Activated CD4-positive, CD25-positive, alpha-beta regulatory T cell treated with anti-CD3 and anti-CD28 coated beads, Interleukin-2, amount 50 U/mL, for 72 hours (primary cell): ENCODE data around the gene PIM3.

ENCODE experiments used
- DNase-seq: peaks from one replicate; pipeline ENCODE4 v3.0.0; 2021

Gene PIM3

DNA sequence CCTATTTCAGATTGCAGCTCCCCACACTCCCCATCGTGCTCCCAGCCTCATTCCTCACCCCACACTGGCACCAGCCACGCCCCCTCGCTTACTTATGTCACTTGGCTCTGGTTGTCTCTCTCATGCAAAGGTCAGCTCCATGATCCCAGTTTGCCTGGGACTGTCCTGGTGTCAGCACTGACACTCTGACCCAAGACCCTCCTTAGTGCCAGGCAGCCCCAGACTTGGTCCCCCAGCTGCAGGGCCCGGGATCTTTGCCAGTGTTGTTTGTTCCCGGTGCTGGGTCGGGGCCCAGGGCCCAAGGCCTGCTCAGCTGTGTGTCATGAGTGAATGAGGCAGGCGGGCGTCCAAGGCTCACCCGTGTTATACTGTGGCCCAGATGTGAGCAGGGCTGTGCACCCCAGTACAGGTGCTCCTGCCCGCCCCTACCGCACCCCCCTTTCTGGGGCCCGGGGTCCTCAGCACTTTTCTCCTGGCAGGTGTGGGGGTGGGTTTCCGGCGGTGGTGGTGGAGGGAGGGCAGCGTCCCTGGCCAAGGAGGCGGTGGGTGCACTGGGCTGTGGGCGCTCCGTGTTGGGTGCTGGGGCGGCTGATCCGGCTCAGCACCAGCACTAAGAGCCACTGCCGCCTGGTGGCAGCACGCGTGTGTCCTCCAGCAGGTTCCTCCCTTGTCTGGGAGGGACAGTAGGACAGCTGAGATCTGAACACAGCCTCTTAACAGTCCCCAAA lies 32.5 kb downstream of the PIM3 start:
- peak; percentile 71 for DNase-seq

DNA sequence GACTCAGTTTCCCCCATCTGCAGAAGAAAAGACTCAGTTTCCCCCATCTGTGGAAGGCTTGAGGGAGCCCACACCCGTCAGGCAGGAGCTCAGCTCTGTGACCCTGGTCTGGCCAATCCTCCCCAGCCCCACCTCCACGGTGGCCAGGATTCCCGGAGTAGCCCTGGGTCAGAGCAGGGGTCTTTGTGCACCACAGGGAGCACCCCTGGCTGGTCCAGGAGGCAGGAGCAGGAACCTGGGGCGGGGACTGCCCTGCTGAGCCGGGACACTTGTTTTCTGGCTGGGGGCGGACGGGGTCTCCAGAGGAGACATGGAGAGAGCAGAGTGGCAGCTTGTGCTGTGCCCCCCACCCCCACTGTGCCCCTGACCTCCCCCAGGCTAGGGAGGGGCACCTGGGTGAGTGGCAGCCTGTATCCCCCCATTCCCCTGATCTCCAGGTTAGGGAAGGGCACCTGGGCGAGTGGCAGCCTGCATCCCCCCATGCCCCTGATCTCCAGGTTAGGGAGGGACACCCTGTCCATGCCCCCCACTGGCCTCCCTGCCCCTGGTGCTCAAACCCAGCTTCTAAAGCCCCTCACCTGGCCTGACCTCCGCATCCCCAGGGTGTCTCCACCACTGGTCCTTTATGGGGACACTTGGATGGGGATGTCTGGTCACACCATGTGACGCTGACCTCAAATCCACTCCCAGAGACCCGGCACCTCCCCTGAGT lies 33.2 kb downstream of the PIM3 start:
- DNase-seq, result no peak

DNA sequence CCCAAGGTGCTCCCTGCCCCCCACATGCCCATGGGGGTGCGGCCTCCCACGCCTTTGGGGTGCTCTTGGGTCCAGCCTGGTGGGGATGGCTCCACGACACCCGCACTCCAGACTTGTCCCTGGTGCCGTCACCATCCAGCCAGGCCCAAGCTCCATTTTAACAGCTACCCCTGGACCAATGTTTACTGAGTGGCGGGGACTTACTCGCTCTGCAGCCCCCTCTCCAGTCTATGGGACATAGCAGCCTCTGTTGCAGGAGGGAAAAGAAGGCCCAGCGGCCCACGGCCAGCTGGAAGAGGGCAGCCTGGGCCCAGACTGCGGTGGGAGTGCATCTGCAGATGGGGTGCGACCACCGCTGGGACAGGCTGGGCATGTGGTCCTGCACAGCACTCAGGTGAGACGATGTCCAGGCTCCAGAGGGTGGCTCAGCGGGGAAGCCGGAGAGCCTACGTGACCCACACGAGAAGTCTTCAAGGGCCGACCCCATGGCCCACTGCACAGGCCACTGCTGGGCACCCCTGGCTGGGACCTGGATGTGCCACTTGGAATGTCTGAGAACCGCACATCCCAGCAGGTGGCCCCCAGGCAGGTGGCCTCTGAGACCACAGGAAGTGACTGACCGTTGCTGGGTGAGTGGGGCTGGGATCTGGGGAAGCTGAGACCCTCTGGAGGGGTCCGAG lies 33.9 kb downstream of the PIM3 start:
- peak; percentile 27 for DNase-seq

DNA sequence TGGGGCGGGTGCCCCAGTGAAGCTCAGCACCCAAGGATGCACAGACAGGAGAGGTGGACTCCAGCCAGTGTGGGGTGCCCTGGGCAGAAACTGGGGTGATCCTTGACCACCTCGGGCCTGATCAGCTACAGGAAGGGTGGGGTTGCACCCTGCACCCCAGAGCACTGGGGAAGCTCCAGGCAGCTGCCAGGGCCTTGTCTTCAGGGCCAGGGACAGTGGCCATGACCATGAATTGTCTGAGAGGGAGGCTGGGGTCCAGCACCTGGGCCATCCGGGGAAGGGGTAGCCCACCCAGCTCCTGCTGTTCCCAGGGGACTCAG lies 34.4 kb downstream of the PIM3 start:
- DNase-seq, result no peak

DNA sequence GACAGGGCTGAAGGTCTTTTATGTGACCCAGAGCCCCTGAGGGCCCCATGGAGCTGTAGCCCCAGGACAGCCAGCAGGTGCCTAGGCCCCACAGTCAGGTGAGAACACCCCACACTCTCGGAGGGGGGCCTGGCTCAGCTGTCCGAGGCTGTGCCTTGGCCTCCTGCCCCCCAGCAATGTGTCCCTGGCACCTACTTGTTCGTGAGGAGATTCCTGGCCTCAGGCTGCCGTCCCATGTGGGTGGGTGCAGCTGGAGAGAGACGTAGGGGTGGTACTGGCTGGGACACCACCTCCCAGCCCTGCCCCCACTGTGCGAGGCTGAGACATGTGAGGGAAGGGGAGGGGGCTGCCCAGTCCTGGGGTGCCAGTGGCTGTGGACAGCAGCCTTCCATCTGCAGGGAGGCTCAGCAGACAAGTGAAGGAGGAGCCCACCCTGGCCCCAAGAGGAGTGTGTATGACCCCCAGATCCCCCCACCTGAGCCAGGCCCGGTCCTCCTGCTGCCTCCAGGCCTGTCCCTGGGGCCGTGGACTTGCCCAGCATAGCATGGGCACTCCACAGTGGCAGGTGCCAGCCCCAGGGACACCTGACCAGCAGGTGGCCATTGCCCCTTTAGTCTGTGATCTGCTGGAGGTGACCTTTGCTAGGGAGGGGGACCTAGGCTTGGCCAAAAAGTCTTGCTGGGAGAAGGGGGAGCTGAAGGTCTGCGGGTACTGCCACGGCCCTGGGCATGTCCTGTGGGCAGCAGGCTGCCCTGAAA lies 35.0 kb downstream of the PIM3 start:
- peak; percentile 28 for DNase-seq

DNA sequence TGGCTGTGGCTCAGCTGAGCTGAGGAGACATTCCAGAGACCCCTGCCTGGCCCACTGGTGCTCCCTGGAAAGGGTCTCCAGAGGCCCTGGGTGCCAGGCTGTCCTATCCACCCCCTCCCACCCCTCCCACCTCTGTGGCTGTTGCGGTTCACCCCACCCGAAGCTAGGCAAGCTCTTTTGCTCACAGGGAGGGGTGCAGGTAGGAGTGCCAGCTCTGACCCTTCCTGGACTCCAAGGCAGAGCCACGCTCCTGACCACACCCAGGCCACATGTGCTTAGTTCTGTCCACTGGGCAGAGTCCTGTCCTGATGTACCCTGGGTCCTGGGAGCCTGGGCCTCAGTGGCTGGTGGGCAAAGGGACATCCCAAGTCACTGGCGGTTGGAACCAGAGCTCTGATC lies 35.5 kb downstream of the PIM3 start:
- DNase-seq, result no peak

DNA sequence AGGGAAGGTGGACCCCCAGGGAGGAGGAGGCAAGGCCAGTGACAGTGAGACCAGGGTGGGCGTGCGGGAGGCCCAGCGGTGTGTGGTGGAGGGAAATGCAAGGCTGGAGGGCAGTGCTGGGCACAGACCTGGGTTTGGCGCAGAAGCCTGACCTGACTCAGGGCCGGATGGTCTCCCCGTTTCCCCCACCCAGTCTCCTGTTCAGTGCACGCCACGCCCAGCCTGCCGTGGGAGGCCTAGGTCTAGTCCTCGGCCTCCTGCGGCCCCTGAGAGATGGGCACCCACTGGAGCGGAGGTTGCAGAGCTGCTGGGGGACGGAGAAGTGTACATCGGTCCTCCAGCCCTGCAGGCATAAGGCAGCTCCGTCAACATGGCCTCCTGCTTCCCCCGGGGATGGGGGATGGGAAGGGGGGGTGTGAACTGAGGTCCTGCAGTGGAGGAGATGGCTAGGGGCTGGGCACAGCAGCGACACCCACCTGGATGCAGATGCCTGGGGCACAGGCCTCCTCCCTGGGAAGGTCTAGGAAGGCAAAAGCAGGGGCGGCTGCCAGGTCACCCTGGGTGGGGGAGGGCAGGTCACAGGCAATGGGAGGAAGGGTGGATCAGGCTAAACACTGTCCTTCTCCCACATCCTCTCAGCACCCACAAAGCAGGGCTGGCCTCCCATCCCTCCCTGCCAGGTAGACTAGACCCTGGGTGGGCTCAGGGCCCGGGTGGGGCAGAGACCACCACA lies 36.1 kb downstream of the PIM3 start:
- DNase-seq, result no peak

DNA sequence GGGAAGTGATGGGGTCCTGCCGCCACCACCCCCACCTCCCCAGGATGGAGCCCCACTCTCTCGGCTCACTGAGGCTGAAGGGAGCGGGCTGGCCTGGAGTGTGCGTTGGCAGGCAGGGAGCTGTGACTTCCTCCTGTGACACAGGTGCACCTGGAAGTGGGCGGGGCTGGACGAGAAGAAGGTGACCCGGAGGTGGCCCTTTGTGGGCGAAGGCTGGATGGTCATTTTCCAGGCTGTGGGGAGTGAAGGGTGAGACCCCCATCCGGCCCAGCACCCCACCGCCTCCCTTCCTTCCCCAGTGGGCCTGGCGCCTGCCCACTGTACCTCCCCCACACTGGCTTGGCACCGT lies 36.7 kb downstream of the PIM3 start:
- DNase-seq, result peak; percentile 28

DNA sequence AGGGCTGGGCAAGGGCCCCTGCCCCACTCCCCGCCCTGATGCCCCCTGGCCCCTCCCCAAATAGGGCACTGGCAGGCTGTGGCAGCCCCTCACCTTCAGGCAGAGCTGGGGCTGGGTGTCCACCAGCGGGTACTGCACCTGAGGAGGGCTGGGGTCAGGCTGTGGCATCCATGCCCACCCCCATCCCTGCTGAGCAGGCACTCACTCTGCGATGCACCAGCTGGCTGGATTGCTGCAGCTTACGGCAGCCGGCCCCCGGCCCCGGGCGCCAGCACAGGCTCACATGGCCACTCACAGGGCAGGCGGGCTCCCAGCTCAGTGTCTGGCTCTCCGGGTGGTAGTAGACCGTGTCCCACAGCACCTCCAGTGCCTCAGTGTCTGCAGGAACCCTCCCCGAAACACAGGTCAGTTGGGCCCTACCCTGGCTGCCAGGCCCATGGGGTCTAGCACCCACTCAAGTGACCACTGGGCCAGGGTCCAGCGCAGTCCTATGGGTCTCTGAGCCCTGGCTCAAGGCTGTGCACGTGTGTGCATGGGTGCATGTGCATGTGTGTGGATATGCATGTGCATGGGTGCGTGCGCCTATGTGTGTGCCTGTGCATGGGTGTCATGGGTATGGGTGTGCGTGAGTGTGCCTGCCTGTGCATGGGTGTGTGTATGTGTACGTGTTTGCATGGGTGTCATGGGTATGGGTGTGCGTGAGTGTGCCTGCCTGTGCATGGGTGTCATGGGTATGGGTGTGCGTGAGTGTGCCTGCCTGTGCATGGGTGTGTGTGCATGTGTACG lies 37.6 kb downstream of the PIM3 start:
- no peak for DNase-seq

DNA sequence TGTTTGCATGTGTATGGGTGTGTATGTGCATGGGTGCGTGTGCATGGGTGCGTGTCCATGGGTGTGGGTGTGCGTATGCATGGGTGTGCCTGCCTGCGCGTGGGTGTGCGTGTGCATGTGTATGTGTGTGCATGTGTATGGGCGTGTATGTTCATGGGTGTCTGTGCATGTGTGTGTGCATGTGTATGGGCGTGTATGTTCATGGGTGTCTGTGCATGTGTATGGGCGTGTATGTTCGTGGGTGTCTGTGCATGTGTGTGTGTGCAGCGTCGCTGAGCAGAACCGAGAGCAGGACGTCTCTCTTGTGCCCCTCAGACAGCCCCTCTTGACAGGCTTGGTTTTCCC lies 38.1 kb downstream of the PIM3 start:
- DNase-seq, result no peak

DNA sequence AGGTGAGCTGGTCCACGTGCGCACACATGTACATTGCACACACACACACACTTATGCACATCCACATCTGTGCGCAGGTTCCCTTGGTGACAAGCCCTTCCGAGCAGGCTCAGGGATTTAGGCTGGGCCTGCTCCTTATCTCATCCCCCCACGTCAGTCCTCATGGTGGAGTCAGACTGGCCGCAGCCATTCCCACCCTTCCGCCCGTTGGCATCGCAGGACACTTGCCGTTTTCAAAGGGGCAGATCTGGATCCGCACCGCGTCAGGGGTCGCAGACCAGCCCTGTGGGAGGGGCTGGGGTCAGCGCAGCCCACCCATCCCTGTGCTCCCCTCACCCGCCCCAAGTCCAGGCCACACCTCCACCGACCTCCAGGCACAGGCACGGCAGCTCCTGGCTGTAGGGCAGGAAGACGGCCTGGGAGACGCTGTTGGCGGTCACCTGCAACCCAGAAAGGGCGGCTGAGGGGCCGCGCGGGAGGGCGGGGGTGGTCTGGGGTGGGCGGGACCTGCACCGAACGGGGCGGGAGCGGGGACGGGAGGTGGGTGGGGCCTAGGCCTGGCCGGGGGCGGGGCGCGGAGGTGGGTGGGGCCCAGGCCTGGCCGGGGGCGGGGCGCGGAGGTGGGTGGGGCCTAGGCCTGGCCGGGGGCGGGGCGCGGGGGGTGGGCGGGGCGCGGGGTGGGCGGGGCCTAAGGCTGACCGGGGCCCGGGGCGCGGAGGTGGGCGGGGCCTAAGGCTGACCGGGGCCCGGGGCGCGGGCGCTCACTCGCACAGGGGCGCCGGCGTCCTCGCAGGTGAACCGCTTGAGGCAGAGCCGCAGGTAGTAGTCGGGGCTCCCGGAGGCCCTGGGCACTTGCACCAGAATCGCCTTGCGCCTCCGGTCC lies 38.7 kb downstream of the PIM3 start:
- peak; percentile 41 for DNase-seq

DNA sequence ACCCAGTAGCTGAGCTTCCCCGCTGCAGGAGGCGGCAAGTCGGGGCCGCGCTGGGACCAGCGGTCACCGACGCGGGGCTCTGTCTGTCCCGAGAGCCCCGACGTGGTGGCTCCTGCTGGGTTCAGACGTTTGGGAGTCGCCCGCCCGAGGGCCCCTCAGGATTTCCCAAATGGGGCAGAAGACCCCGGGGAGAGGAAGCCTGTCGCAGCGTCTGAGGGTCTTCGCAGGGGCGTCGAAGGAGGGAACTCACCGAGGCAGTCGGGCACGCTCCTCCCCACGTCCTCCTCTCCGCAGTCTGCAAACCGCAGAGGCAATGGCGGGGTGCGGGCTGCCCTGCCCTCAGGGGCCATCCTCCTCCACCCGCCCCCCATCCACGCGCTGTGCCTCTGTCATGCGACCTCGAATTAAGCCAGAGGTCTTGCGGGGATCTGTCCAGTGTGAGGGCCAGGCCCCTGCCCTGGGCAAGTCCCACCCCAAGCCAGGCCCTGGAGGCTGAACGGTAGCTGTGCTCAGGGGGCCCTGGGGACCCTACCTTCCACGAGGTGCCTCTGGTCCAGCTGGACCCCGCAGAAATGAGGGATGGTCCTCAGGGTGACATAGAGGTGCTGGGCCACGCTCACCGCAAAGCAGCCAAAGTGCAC lies 39.5 kb downstream of the PIM3 start:
- DNase-seq, result no peak

DNA sequence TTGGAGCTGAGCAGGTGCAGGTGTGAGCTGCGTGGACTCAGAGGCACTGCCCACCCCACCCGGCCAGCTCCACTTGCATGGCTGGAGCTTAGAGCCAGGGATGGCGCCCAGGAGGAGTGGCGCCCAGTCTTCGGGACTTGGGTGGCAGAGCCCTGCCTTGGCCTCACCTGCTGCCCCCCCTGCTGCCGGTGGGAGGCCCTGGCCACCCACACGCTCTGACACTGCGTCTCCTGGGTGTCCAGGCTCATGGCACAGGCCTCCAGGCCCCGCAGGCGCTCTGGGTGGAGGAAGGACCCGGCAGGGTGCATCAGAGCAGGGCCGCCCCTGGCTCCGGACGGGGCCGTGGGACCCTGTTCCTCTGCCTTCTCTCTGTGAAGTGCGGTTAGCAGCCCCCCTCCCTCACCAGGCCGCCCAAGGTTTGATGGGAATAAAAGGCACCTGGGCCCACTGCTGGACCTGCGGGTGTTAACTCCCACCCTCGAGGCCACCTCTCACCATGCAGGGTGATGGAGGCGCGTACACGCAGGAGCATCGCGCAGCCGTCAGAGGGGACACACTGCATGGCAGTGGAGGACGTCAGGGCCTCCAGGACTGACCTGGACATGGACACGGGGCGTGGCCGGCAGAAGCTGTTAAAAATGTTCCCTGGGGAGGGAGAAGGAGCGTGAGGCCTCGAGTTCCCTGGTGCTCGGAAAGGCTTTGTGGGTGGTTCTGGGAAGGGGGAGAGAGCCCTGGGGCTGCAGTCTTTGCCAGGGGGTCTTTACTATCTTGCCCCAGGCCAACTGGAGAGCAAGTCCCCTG lies 40.2 kb downstream of the PIM3 start:
- DNase-seq, result no peak

DNA sequence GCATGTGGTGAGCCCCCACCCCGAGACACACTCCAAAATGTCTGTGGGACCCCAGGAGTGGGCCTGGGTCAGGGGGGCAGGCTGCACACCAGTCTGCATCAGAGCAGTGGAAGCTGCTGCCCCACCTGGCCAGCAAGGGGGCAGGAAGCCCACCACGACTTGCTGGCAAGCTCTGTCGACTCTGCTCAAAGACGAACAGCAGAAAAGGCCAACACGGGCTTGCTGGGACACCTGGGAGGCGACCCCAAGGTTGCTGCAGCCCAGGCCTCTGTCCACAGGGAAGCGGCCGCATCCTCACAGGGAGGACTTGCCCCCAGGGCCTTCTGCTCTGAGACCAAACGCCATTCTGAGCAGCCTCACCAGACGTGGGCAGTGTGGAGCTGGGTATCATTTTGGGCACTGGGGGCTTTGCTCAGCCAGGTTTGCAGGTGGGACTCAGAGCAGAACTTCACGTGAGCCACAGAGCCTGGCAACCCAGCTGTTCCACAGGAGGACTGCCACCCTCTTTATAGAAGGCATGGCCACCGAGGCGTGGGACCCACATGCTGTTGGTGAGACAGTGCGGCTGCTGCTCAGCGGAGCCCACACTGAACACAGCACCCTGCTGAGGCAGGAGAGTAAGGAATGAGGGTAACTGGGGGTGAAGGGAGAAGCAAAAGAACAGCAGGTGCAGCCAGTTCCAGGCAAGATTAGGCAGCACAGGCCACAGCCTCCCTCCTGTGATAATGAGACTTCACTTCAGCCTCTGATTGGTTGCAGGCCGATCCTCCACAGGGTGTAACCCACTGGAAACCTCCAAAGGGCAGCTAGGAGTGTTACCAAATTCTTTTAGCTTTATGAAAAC lies 41.0 kb downstream of the PIM3 start:
- DNase-seq, result no peak

DNA sequence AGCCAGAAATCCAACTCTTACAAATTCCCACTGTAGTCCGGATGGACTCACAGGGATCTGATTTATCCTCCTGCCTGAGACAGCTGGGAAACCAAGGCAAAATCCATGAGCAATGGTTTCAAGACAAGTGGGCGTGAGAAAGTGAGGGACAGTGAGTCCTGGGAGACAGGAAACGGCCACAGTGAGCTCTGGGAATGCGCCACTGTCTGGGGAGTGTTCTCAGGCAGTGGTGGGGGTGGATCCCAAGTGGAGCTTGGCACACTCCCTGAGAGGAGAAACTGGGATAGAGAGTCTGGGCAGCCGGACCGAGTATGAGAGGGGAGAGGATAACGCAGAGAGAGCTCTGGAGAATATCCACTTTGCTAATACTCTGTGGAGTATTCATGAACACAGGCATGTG lies 42.2 kb downstream of the PIM3 start:
- no peak for DNase-seq

DNA sequence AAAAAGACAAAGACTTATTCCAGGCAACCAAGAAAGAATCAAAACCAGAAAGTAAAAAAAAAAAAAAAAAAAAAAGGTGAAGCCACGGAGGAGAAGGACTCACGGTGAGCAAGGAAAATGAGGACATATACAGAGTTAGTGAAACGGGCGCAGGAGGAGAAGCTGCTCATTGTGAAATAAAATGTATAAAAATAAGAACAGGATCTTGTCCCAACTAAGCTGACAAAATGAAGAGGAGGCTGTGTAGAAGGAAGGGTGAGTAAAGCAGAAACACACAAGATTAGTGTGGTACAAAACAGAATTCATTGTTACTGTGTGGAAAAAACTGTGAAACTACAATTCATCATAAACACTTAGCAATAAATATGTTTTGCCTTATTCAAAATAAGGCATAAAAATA lies 44.3 kb downstream of the PIM3 start:
- DNase-seq, result no peak

DNA sequence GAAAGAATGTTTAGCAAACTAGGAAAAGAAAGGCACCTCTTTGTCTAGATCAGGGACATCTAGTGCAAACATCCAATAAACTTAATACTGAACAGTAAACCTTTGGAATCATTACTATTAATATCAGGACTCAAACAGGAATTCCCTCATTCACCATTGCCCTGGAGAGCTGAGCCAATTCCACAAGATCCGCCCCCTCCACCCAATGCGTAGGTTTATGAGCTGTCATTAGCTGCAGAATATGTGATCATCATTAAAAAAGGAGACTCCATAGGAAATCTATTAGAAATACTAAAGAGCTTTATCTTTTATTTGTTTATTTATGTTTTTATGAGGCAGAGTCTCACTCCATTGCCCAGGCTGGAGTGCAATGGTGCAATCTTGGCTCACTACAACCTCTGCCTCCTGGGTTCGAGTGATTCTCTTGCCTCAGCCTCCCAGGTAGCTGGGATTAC lies 46.5 kb downstream of the PIM3 start:
- no peak for DNase-seq

DNA sequence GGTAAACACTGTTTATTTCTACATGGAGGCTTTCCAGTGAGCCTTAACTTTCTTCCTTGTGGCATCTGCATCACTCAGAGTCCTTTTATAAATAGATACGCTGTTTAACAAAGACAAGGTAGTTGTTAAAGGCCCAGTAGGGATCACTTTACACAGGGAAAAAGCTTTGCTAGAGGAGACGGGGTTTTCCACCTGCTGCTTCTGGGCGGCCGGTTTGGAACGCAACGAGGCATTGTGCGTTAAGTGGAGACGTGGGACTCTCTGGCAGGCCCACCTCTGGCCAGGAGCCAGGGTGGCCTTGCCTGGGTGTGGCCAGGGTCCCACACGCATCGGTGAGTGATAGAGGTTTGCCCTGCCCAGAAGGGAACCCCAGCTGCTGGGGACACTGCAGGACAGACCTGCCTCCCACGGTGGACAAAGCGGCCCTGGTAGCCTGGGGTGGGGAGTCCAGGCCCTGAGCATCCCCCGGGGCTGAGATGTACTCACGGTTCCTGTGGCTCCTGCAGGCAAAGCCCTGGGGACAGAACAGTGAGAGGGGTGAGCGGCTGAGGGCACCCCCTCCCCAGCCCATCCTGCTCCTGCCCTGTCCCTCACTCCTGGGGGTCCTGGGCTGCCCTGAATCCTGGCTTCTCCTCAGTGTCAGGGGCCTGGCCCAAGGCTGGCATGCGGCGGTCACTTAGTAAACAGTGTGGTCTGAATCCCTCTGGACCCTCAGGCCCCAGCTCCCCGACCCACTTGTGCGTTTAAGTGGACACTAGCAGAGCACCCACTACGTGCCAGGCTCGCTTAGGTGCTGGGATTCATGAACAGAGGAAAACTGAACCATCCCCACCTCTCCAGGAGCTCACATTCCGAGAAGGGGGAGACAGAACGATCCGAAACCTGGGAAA lies 47.8 kb downstream of the PIM3 start:
- DNase-seq, result no peak
